HK-2 (cell line): Measurements from ENCODE around the gene OR2T27.
"Not testable (repeated sequence)": the region's sequence is repeated elsewhere in the genome, so short reads cannot be mapped to it uniquely, and the experiment has no call there.

Experiments used
- DNase-seq: peaks from one replicate; pipeline ENCODE4 v3.0.0-alpha.2; 2018; ENCODE audit not compliant: unreplicated experiment

OR2T27 gene

DNA sequence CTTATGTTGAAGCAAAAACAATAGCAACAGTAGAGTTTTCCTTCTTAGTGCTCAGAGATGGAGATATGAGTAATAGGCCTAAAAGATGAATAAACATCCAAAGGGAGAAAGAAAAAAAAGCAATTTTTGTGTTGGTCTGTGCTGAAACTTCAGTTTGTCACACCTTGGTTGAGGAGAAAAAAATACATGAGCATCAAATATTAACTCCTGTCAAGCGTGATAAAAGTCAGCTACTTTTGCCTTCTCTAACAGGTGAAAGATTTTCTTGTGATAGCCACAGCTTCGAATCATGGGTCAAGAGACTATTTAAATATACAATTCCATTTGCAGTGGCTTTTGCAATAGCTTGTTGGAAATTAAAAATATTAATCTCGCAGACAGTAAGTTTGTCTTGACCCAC, 14.4 kb downstream of the OR2T27 start:
- not testable (repeated sequence) for DNase-seq

DNA sequence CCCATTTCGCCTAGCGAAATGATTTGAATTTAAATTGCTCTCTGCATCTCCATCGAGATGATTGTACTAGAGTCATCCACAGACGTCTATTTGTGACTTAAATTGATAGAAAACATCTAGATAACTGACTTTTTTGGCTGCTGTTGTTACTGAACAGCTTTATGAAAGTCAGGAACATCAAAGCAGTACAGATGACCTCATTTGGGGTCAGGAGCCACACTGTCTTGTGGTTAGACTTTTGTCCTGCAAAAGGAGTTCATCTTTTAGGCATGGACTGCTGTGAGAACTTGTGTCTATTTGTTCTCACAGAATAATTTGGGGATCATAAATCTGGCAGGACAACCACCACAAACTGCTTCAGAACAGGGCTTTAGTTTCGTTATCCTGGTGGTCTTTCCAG, 15.7 kb downstream of the OR2T27 start:
- not testable (repeated sequence) for DNase-seq

GRCh38 chr1:248636612-248637011, 18.7 kb downstream of the OR2T27 start:
- DNase-seq: not testable (repeated sequence)

- DNase-seq: not testable (repeated sequence)
Measured at GRCh38 chr1:248634991-248635390, 20.3 kb downstream of the OR2T27 start, which contains the start of gene OR2T11. TSS of gene OR2T11 (minus strand) at chr1:248635091. CDS start at chr1:248627128, 7,963 bp downstream.

GRCh38 chr1:248631354-248632008, 23.8 kb downstream of the OR2T27 start:
- no peak for DNase-seq

DNA sequence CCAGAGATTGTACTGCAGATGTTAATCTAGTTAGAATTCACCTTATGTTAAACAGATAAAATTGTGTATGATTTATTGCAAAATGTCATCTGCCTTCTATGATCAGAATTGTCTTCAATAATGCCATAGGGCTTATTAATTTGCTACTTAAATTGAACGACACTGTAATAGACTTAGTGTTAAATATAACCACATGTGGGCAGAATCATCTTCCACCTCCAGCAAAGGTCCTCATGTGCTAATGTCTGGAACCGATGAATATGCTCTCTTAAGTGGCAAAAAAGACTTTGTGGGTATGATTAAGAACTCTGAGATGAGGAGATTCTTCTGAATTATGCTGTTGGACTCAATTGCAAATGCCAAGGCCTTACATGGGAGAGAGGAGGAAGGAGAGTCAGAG, 24.8 kb downstream of the OR2T27 start:
- no peak for DNase-seq

- no peak for DNase-seq
Measured at GRCh38 chr1:248627971-248628844, 27.1 kb downstream of the OR2T27 start.

DNA sequence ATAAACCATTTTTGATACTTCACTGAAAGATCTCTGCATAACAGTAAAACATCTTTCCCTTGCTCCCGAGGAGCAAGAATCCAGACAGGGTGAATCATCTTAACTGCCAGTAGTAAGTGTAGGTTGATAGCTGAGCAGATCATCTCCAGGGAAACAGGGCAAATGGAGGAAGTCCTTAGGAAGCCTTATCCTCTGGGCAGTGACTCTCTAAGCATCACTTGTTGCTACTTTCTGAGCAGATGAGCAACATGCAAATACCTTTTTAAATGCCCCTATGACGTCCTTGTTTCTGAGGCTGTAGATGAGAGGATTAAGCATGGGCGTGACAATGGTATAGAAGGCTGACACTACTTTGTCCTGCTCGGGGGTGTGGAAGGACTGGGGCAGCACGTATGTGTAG, 29.4 kb downstream of the OR2T27 start:
- DNase-seq: no peak

DNA sequence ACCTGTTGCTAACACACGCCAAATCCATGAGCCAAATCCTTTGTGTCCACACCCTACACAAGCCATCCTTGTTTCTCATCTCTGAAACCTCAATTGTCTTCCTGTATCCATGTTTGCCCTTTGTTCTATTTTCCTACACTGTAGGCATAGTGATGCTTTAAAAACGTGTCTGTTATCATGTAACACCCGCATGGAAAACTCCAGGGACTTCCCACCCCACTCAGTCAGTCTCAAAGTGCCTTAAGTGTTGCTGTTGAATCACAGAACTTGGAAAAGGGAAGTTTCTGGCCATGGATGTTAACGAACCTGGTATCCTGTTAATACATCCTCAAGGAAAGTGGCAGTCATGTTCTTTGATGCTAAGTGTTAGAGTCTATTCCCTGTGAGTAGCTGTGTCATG, 30.2 kb downstream of the OR2T27 start:
- no peak for DNase-seq

- no peak for DNase-seq
Measured at GRCh38 chr1:248622570-248623001, 32.7 kb downstream of the OR2T27 start.

- no peak for DNase-seq
Measured at GRCh38 chr1:248621770-248622169, 33.6 kb downstream of the OR2T27 start.

DNA sequence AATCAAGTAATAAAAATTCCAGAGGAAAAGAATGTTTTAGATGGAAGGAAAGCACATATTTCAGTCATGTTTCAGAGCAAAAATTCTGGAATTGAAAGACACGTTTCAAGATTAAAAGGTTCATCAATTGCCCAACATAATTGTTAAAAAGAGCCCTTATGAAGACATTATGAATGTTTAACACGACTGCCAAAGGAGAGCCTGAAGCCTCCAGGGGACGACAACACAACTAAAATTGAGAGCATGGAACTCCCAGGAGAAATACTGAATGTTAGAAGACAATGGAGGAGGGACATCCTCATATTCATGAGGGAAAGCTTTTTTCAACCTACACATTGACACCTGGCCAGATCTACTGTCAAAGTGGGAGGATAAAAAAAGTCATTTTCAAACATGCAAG, 36.5 kb downstream of the OR2T27 start:
- DNase-seq: peak; percentile 44

- DNase-seq: no peak
Measured at GRCh38 chr1:248618119-248618518, 37.2 kb downstream of the OR2T27 start.

- no peak for DNase-seq
Measured at GRCh38 chr1:248613742-248614141, 41.6 kb downstream of the OR2T27 start.

DNA sequence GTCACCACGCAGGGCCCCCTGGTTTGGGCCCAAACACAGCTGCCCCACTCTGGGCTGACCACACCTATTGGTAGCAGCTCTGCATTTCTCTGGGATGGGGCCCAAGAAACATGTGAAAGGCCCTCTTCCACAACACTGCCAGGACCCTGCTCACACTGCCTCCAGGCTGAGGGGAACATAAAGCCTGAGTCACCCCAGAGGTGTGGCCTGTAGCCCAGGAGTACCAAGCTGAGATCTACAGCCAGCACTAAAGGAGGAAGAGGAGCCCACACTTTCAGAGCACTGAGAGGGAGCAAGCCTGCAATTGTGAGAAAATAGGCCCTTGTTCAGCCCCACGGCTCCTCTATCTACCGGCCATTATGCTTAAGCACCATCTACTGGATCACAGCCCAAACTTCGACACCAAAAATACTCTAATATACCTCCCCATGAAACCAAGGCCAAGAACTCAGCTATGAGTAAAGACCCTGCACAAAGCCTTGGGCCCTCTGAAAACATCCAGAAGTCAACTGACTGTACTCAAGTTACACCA, 43.4 kb downstream of the OR2T27 start:
- DNase-seq: no peak

DNA sequence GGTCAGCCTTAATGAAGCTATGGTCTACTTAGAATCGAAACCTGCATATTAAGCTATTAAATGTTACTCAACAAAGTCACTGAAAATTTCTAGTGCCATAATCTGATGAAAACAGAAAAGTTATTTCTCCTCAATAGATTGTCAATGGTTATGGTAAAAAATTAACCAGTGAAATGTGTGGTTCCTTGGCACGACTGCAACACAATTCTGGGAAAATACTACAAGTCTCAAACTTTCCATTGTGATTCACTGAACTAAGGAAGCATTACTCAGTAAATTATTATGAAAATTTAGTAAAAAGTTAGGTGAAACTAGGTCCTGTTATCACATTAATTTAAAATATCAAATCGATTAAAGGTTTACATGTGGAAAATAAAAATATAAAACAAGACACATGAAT, 45.0 kb downstream of the OR2T27 start:
- no peak for DNase-seq
